Activated naive CD4-positive, alpha-beta T cell treated with anti-CD3 and anti-CD28 coated beads, Interleukin-2, amount 10 ng/mL, durations not matched to agents 7 days and 5 days (primary cell): Measurements from ENCODE around the gene STXBP2.

Experiments used
- CTCF ChIA-PET: fragments of 350-600 bp; sonication (Branson Sonifier 250); formaldehyde crosslinking; loops from one replicate; lab custom pipeline; 2021; ENCODE audit warnings: antibody characterized with exemption; lab: Charles Lee
- DNase-seq: peaks from one replicate; pipeline ENCODE4 v3.0.0-alpha.2; 2020
- H3K27ac Mint-ChIP-seq: one replicate; pipeline ENCODE4 v1.8.0; 2021; ENCODE audit warnings: mild to moderate bottlenecking, moderate library complexity, mixed read lengths
- H3K27me3 Mint-ChIP-seq: one replicate; pipeline ENCODE4 v1.8.0; 2021; ENCODE audit warnings: mild to moderate bottlenecking, mixed read lengths
- H3K36me3 Mint-ChIP-seq: one replicate; pipeline ENCODE4 v1.8.0; 2021; ENCODE audit warnings: mixed read lengths
- H3K4me1 Mint-ChIP-seq: one replicate; pipeline ENCODE4 v1.8.0; 2021; ENCODE audit warnings: mixed read lengths
- H3K4me3 Mint-ChIP-seq: one replicate; pipeline ENCODE4 v1.8.0; 2021; ENCODE audit warnings: mild to moderate bottlenecking, moderate library complexity, mixed read lengths
- H3K9me3 Mint-ChIP-seq: one replicate; pipeline ENCODE4 v1.8.0; 2021; ENCODE audit warnings: mixed read lengths

The STXBP2 gene

GRCh38 chr19:7607212-7607873, 29.6 kb upstream of the STXBP2 start:
- Mint-ChIP-seq H3K27me3 (peaks cover 23% of the 10 kb centered on the region), H3K27ac (no peak overlapping the region), H3K36me3 (no peaks in the 10 kb centered on the region), H3K9me3 (no peaks in the 10 kb centered on the region), H3K4me1 (peaks cover 18% of the 10 kb centered on the region), H3K4me3 (no peak overlapping the region)
- CTCF ChIA-PET: no interaction called here
- DNase-seq: no peak

- no peak for DNase-seq
- no peaks in the 10 kb centered on the region for H3K9me3 Mint-ChIP-seq
- peaks cover 18% of the 10 kb centered on the region for H3K4me1 Mint-ChIP-seq
- H3K4me3 Mint-ChIP-seq: no peak overlapping the region
- H3K36me3 Mint-ChIP-seq: no peaks in the 10 kb centered on the region
- CTCF ChIA-PET: no interaction called here
- H3K27me3 Mint-ChIP-seq: peaks cover 23% of the 10 kb centered on the region
- H3K27ac Mint-ChIP-seq: no peak overlapping the region
Observed at GRCh38 chr19:7607874-7608560, 28.9 kb upstream of the STXBP2 start.

GRCh38 chr19:7610491-7611240, 26.2 kb upstream of the STXBP2 start:
- CTCF ChIA-PET: no interaction called here
- Mint-ChIP-seq H3K36me3 (no peaks in the 10 kb centered on the region), H3K27me3 (peaks cover 1% of the 10 kb centered on the region), H3K4me3 (no peak overlapping the region), H3K4me1 (peaks cover 16% of the 10 kb centered on the region), H3K27ac (no peak overlapping the region), H3K9me3 (no peaks in the 10 kb centered on the region)
- no peak for DNase-seq

GRCh38 chr19:7611541-7612279, 25.2 kb upstream of the STXBP2 start:
- no peak overlapping the region for H3K27ac Mint-ChIP-seq
- no peak for DNase-seq
- H3K36me3 Mint-ChIP-seq: no peaks in the 10 kb centered on the region
- H3K9me3 Mint-ChIP-seq: no peaks in the 10 kb centered on the region
- H3K4me1 Mint-ChIP-seq: peaks cover 12% of the 10 kb centered on the region
- no peak overlapping the region for H3K4me3 Mint-ChIP-seq
- CTCF ChIA-PET: interaction anchor here (0.6 kb wide), 1 partner anchor 593 kb away, joined by 3 read pairs; no protein-coding TSS in a partner anchor
- no peaks in the 10 kb centered on the region for H3K27me3 Mint-ChIP-seq

- no peak for DNase-seq
- CTCF ChIA-PET: interaction anchor here (0.6 kb wide), 1 partner anchor 592 kb away, joined by 3 read pairs; no protein-coding TSS in a partner anchor
- Mint-ChIP-seq H3K27me3 (no peaks in the 10 kb centered on the region), H3K27ac (no peak overlapping the region), H3K4me3 (no peak overlapping the region), H3K9me3 (no peaks in the 10 kb centered on the region), H3K36me3 (peaks cover 2% of the 10 kb centered on the region), H3K4me1 (peaks cover 5% of the 10 kb centered on the region)
Observed at GRCh38 chr19:7612282-7613274, 24.3 kb upstream of the STXBP2 start.

- Mint-ChIP-seq H3K27ac (no peak overlapping the region), H3K4me3 (no peak overlapping the region), H3K4me1 (no peaks in the 10 kb centered on the region), H3K36me3 (peaks cover 13% of the 10 kb centered on the region), H3K27me3 (no peaks in the 10 kb centered on the region), H3K9me3 (no peaks in the 10 kb centered on the region)
- CTCF ChIA-PET: interaction anchor here (1.2 kb wide), 1 partner anchor 47 kb away, joined by 4 read pairs; no protein-coding TSS in a partner anchor
- no peak for DNase-seq
Observed at GRCh38 chr19:7614859-7615741, 21.8 kb upstream of the STXBP2 start.

- Mint-ChIP-seq H3K9me3 (no peaks in the 10 kb centered on the region), H3K27me3 (no peaks in the 10 kb centered on the region), H3K27ac (no peak overlapping the region), H3K36me3 (peaks cover 23% of the 10 kb centered on the region), H3K4me3 (no peak overlapping the region), H3K4me1 (no peaks in the 10 kb centered on the region)
- CTCF ChIA-PET: no interaction called here
- DNase-seq: no peak
Observed at GRCh38 chr19:7617172-7617571, 19.7 kb upstream of the STXBP2 start.

- Mint-ChIP-seq H3K9me3 (no peaks in the 10 kb centered on the region), H3K4me3 (no peak overlapping the region), H3K27ac (no peak overlapping the region), H3K4me1 (no peaks in the 10 kb centered on the region), H3K36me3 (peaks cover 24% of the 10 kb centered on the region), H3K27me3 (no peaks in the 10 kb centered on the region)
- DNase-seq: no peak
- CTCF ChIA-PET: no interaction called here
Observed at GRCh38 chr19:7617735-7618134, 19.2 kb upstream of the STXBP2 start.

GRCh38 chr19:7618348-7618747, 18.6 kb upstream of the STXBP2 start:
- peak overlapping the region; percentile 49 for H3K27ac Mint-ChIP-seq
- DNase-seq: no peak
- H3K27me3 Mint-ChIP-seq: no peaks in the 10 kb centered on the region
- H3K4me3 Mint-ChIP-seq: no peak overlapping the region
- peaks cover 29% of the 10 kb centered on the region for H3K36me3 Mint-ChIP-seq
- no peaks in the 10 kb centered on the region for H3K4me1 Mint-ChIP-seq
- CTCF ChIA-PET: no interaction called here
- no peaks in the 10 kb centered on the region for H3K9me3 Mint-ChIP-seq

GRCh38 chr19:7618771-7619510, 18.0 kb upstream of the STXBP2 start:
- DNase-seq: no peak
- peaks cover 29% of the 10 kb centered on the region for H3K36me3 Mint-ChIP-seq
- H3K4me3 Mint-ChIP-seq: no peak overlapping the region
- H3K9me3 Mint-ChIP-seq: no peaks in the 10 kb centered on the region
- H3K27ac Mint-ChIP-seq: no peak overlapping the region
- H3K4me1 Mint-ChIP-seq: no peaks in the 10 kb centered on the region
- CTCF ChIA-PET: no interaction called here
- H3K27me3 Mint-ChIP-seq: no peaks in the 10 kb centered on the region

- H3K4me3 Mint-ChIP-seq: no peak overlapping the region
- no peaks in the 10 kb centered on the region for H3K27me3 Mint-ChIP-seq
- CTCF ChIA-PET: no interaction called here
- H3K9me3 Mint-ChIP-seq: no peaks in the 10 kb centered on the region
- peak overlapping the region; percentile 5 for H3K27ac Mint-ChIP-seq
- H3K4me1 Mint-ChIP-seq: no peaks in the 10 kb centered on the region
- H3K36me3 Mint-ChIP-seq: peaks cover 32% of the 10 kb centered on the region
- no peak for DNase-seq
Observed at GRCh38 chr19:7619671-7620441, 17.1 kb upstream of the STXBP2 start.
